ENCODE data around the gene ALG11. TPM values are rescaled to one million over a fixed set of nuclear protein-coding genes. Genes with fewer than 3 reads are reported as not detected.

The ALG11 gene
- total RNA-seq, 1 experiment from 2014 or later = 23.9 TPM

GRCh38 chr13:51976423-51976822 lies 35.8 kb upstream of the ALG11 start:
- Histone ChIP-seq H3K4me1 (ENCODE audit: control insufficient read depth, insufficient read depth, low read length) (peaks cover 5% of the 10 kb centered on the region), H3K27ac (ENCODE audit: low read length) (no peak overlapping the region), H3K4me3 (ENCODE audit: low read depth in 2 of 2, low read length in 2 of 2) (no peak overlapping the region), H3K36me3 (ENCODE audit: control insufficient read depth, insufficient read depth, low read length) (no peaks in the 10 kb centered on the region), H3K9me3 (ENCODE audit: control insufficient read depth, insufficient read depth, low read depth, low read length) (no peaks in the 10 kb centered on the region), H3K27me3 (ENCODE audit: control insufficient read depth, insufficient read depth, low read length) (no peaks in the 10 kb centered on the region)
- in situ Hi-C loops (cut with HindIII; ENCODE audit: low pct_unique_long_range_greater_than_20kb, low sequenced_read_pairs) = no loop called here
- ATAC-seq = no peak
- POLR2A ChIA-PET = no interaction called here
- CTCF ChIA-PET = no interaction called here
- TF ChIP-seq POLR2AphosphoS5 (IDR thresholded peaks at IDR 0.05; ENCODE audit: low read depth, low read length) (no peak), TCF7L2 (IDR thresholded peaks at IDR 0.05; ENCODE audit: low read depth, low read length) (no peak), SIN3A (IDR thresholded peaks at IDR 0.05; ENCODE audit: borderline replicate concordance, insufficient read depth, low read depth, low read length) (no peak), REST (IDR thresholded peaks at IDR 0.05; ENCODE audit: insufficient read depth in 1 of 2, low read depth in 2 of 2, low read length in 1 of 2) (no peak)
- TF ChIP-seq, protein P1, sequence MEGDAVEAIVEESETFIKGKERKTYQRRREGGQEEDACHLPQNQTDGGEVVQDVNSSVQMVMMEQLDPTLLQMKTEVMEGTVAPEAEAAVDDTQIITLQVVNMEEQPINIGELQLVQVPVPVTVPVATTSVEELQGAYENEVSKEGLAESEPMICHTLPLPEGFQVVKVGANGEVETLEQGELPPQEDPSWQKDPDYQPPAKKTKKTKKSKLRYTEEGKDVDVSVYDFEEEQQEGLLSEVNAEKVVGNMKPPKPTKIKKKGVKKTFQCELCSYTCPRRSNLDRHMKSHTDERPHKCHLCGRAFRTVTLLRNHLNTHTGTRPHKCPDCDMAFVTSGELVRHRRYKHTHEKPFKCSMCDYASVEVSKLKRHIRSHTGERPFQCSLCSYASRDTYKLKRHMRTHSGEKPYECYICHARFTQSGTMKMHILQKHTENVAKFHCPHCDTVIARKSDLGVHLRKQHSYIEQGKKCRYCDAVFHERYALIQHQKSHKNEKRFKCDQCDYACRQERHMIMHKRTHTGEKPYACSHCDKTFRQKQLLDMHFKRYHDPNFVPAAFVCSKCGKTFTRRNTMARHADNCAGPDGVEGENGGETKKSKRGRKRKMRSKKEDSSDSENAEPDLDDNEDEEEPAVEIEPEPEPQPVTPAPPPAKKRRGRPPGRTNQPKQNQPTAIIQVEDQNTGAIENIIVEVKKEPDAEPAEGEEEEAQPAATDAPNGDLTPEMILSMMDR (IDR thresholded peaks at IDR 0.05) = no peak
- intact Hi-C loops (cut with micrococcal nuclease; ENCODE audit: unreplicated experiment) = no loop called here
- BruUV-seq (replicated peaks) = no TSS peak
- DNase-seq (ENCODE audit: low read depth, low spot score) = no peak

DNA sequence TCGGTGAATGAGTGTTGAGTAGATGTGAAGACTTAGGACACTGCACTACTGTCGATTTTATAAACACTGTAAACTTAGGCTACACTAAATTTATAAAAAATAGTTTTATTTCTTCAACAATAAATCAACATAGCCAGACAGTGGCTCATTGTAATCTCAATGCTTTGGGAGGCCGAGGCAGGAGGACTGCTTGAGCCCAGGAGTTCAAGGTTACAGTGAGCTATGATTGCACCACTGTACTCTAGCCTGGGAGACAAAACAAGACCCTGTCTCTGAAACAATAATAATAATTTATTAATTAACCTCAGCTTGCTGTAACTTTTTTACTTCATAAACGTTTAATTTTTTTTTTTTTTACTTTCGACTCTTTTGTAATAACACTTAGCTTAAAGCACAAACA lies 35.3 kb upstream of the ALG11 start:
- no peaks in the 10 kb centered on the region for H3K9me3 ChIP-seq (ENCODE audit: control insufficient read depth, insufficient read depth, low read depth, low read length)
- no peak overlapping the region for H3K4me3 ChIP-seq (ENCODE audit: low read depth in 2 of 2, low read length in 2 of 2)
- H3K4me1 ChIP-seq (ENCODE audit: control insufficient read depth, insufficient read depth, low read length) = peaks cover 9% of the 10 kb centered on the region
- H3K27ac ChIP-seq (ENCODE audit: low read length) = no peak overlapping the region
- H3K27me3 ChIP-seq (ENCODE audit: control insufficient read depth, insufficient read depth, low read length) = no peaks in the 10 kb centered on the region
- ATAC-seq (no peak), DNase-seq (ENCODE audit: low read depth, low spot score) (no peak)
- no peaks in the 10 kb centered on the region for H3K36me3 ChIP-seq (ENCODE audit: control insufficient read depth, insufficient read depth, low read length)
- ChIA-PET CTCF (interaction anchor here (0.6 kb wide), 1 partner anchor 19 kb away, joined by 4 read pairs; no protein-coding TSS in a partner anchor), POLR2A (interaction anchor here (0.6 to 0.7 kb wide), 2 partner anchors 35 to 891 kb away, joined by 3 read pairs; no protein-coding TSS in a partner anchor)
- no TSS peak for BruUV-seq (replicated peaks)
- intact Hi-C loops (cut with micrococcal nuclease; ENCODE audit: unreplicated experiment) = no loop called here
- TF ChIP-seq, protein P1 (IDR thresholded peaks at IDR 0.05) = no peak
- TF ChIP-seq POLR2AphosphoS5 (IDR thresholded peaks at IDR 0.05; ENCODE audit: low read depth, low read length) (no peak), REST (IDR thresholded peaks at IDR 0.05; ENCODE audit: insufficient read depth in 1 of 2, low read depth in 2 of 2, low read length in 1 of 2) (no peak), TCF7L2 (IDR thresholded peaks at IDR 0.05; ENCODE audit: low read depth, low read length) (no peak), SIN3A (IDR thresholded peaks at IDR 0.05; ENCODE audit: borderline replicate concordance, insufficient read depth, low read depth, low read length) (no peak)
- in situ Hi-C loops (cut with HindIII; ENCODE audit: low pct_unique_long_range_greater_than_20kb, low sequenced_read_pairs) = no loop called here

Measured in Panc1 (cell line).